Thymus (tissue), 11 donors: ENCODE results near the gene SERGEF. TPM values are rescaled to one million over a fixed set of nuclear protein-coding genes. Genes with fewer than 3 reads are reported as not detected.

Experiments
- DNase-seq, 9 donors: peaks; one replicate each; pipeline ENCODE4 v3.0.0-alpha.2; 2013; ENCODE audit warnings: low spot score in 9 of 9, low read depth in 6 of 9, missing footprints in 1 of 9
- H3K27ac ChIP-seq, 2 donors: one replicate each; pipeline ENCODE4 v1.5.1; 2013; ENCODE audit warnings: control low read depth in 1 of 2, low read depth in 1 of 2, low read length in 1 of 2, mild to moderate bottlenecking in 1 of 2, moderate library complexity in 1 of 2
- H3K27me3 ChIP-seq, 2 donors: one replicate each; pipeline ENCODE4 v1.5.1; 2013; ENCODE audit warnings: low read length in 1 of 2; ENCODE audit not compliant: control insufficient read depth in 2 of 2, insufficient read depth in 1 of 2
- H3K36me3 ChIP-seq, 2 donors: one replicate each; pipeline ENCODE4 v1.5.1; 2013; ENCODE audit warnings: low read length in 1 of 2, mild to moderate bottlenecking in 1 of 2, moderate library complexity in 1 of 2; ENCODE audit not compliant: control insufficient read depth in 2 of 2, insufficient read depth in 2 of 2
- H3K4me1 ChIP-seq, 2 donors: one replicate each; pipeline ENCODE4 v1.5.1; 2013; ENCODE audit warnings: low read length in 2 of 2; ENCODE audit not compliant: control insufficient read depth in 2 of 2, insufficient read depth in 2 of 2
- H3K4me3 ChIP-seq, 2 donors: one replicate each; pipeline ENCODE4 v1.5.1; 2013; ENCODE audit warnings: low read length in 2 of 2, control low read depth in 1 of 2, mild to moderate bottlenecking in 1 of 2
- H3K9me3 ChIP-seq, 2 donors: one replicate each; pipeline ENCODE4 v1.5.1; 2013; ENCODE audit warnings: low read length in 1 of 2, mild to moderate bottlenecking in 1 of 2; ENCODE audit not compliant: control insufficient read depth in 2 of 2, insufficient read depth in 1 of 2
- WGBS: extraction: QIAGEN DNeasy Blood & Tissue Kit; methylation state at CpG from one replicate; pipeline ENCODE4 v1.1.7; 2013; 5-methylcytosine and 5-hydroxymethylcytosine counted together
- polyA plus RNA-seq: library from polyadenylated mRNA; stranded (reverse); fragments of 200-250 nt; gene quantifications from one replicate; pipeline ENCODE4 v1.2.3, GENCODE V29; 2013
- total RNA-seq: library from RNA; stranded (reverse); fragments of 120-200 nt; gene quantifications from one replicate; pipeline ENCODE4 v1.2.4, GENCODE V29; 2013
- donor health status: healthy.

Gene SERGEF
- total and polyA plus RNA-seq, 2 donors = 52.8 to 84.2 TPM

- Histone ChIP-seq H3K27me3 (no peaks in the 10 kb centered on the region), H3K4me1 (no peaks in the 10 kb centered on the region), H3K27ac (peak overlapping the region in 1 of 2 donors; percentile 8), H3K36me3 (no peaks in the 10 kb centered on the region), H3K9me3 (no peaks in the 10 kb centered on the region), H3K4me3 (no peak overlapping the region)
- WGBS = 100% methylated on average over 1 of the region's 1 CpG
- no peak for DNase-seq
Observed at GRCh38 chr11:17814546-17814945, 198.3 kb downstream of the SERGEF start.

- Histone ChIP-seq H3K9me3 (no peaks in the 10 kb centered on the region), H3K36me3 (no peaks in the 10 kb centered on the region), H3K27ac (no peak overlapping the region), H3K4me1 (no peaks in the 10 kb centered on the region), H3K27me3 (no peaks in the 10 kb centered on the region), H3K4me3 (no peak overlapping the region)
- 94% methylated on average over 2 of the region's 2 CpGs for WGBS
- DNase-seq = no peak
Observed at GRCh38 chr11:17813391-17814059, 199.3 kb downstream of the SERGEF start.

GRCh38 chr11:17812865-17813187, 200.0 kb downstream of the SERGEF start:
- Histone ChIP-seq H3K4me1 (no peaks in the 10 kb centered on the region), H3K9me3 (no peaks in the 10 kb centered on the region), H3K27me3 (no peaks in the 10 kb centered on the region), H3K27ac (no peak overlapping the region), H3K4me3 (no peak overlapping the region), H3K36me3 (no peaks in the 10 kb centered on the region)
- DNase-seq = no peak
- 96% methylated on average over 4 of the region's 4 CpGs for WGBS

DNA sequence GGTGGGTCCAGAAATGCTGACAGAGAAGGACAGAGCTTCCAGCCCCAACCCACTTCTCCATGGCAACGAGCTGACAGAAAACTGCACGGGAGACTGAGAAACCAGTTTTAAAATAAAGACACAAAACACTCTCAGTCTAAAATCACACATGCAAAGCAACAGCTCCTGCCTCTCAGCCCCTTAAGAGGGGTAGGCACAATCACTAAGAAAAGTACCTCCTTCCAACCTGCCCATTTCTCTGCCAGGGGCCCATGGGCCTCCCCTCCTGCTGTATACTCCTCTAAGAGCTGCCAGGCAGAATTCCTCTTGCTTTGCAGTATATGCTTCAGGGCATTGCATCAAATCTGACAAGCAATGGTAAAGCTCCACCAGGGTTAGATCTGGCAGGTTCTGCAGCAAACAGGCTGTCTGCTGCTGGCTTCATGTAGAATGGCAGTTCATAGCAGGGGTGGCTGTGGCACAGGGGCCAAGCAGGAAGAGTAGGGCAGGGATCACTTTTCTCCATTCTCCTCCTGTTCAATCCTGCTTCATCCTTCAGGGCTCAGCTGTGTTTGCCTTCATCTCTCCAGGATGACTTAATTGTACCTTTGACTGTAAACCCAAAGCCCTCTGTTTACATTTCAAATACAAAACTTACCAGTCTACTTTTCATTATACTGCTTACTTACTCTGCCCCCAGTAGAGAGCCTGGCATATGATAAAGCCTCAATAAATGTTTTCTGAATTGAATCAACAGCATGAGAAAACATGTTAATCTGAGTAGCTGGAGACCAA, 200.6 kb downstream of the SERGEF start:
- no peak overlapping the region for H3K27ac ChIP-seq
- no peaks in the 10 kb centered on the region for H3K9me3 ChIP-seq
- H3K36me3 ChIP-seq = no peaks in the 10 kb centered on the region
- no peak for DNase-seq
- H3K4me1 ChIP-seq = no peaks in the 10 kb centered on the region
- H3K4me3 ChIP-seq = no peak overlapping the region
- WGBS = 79% methylated on average over 2 of the region's 2 CpGs
- no peaks in the 10 kb centered on the region for H3K27me3 ChIP-seq

GRCh38 chr11:17811352-17811751, 201.5 kb downstream of the SERGEF start:
- Histone ChIP-seq H3K4me3 (no peak overlapping the region), H3K36me3 (no peaks in the 10 kb centered on the region), H3K27me3 (no peaks in the 10 kb centered on the region), H3K9me3 (no peaks in the 10 kb centered on the region), H3K4me1 (no peaks in the 10 kb centered on the region), H3K27ac (no peak overlapping the region)
- WGBS = 96% methylated on average over 7 of the region's 7 CpGs
- no peak for DNase-seq

DNA sequence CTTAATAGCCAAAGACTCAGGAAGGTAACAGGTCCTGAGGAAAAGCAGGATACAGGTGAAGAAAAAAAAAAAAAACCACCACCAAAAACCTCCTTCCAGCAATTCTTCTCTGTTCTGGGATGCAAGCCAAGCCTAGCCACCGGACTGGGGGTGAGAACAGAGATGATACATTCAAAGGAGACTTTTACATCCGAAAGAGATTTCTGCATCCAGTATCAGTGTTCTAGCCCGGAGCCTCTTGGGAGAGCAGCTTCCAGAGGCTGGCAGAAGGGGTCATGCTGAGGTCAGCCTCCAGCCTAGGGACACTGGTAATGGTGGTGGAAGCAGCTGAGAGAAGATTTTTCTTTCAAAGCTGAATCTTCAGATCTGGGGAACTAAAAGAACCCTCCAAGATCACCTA, 202.1 kb downstream of the SERGEF start:
- no peaks in the 10 kb centered on the region for H3K27me3 ChIP-seq
- 77% methylated on average over 3 of the region's 3 CpGs for WGBS
- H3K9me3 ChIP-seq = no peaks in the 10 kb centered on the region
- no peaks in the 10 kb centered on the region for H3K4me1 ChIP-seq
- DNase-seq = no peak
- H3K27ac ChIP-seq = no peak overlapping the region
- H3K36me3 ChIP-seq = no peaks in the 10 kb centered on the region
- no peak overlapping the region for H3K4me3 ChIP-seq

DNA sequence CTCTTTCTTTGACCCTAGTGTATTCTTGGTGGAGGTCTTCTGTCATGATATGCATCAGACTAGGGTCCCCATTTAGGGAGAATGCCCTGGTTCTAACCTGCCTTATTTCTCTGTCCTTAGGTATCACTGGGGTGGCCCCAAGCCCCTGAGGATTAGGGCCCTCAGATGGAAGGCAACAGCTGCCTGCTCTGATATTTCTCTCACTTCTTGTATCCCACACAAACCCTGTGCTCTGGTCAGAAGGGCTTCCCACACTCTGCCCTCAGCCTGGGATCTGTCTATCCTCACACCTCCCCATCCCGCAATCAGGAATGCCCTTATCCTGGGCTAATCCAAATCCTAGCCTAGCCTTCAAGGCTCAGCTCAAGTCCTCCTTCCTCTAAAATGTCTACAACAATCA, 202.8 kb downstream of the SERGEF start:
- WGBS = 98% methylated on average over 1 of the region's 1 CpG
- no peaks in the 10 kb centered on the region for H3K36me3 ChIP-seq
- H3K27me3 ChIP-seq = no peaks in the 10 kb centered on the region
- H3K9me3 ChIP-seq = no peaks in the 10 kb centered on the region
- no peaks in the 10 kb centered on the region for H3K4me1 ChIP-seq
- no peak overlapping the region for H3K27ac ChIP-seq
- no peak overlapping the region for H3K4me3 ChIP-seq
- no peak for DNase-seq

DNA sequence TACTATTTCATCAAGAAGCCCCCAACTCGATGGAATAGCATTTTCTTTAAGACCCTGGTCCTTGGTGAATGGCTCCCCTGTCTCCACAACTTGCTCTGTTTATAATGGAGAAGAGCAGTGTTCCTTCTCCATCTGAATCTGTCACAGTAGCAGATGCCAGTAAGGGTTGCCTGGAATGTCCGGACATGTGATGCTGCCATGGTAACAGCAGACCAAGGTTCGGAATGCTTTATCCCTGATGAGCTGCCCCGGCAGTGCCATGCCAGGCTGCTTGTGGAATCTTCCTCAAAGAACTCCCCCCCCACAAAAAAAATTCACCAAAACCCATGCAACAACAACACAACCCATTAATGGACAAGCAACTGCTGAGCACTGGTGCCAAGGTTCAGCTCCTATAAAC, 205.8 kb downstream of the SERGEF start:
- H3K9me3 ChIP-seq = no peaks in the 10 kb centered on the region
- H3K27ac ChIP-seq = no peak overlapping the region
- no peaks in the 10 kb centered on the region for H3K36me3 ChIP-seq
- no peaks in the 10 kb centered on the region for H3K27me3 ChIP-seq
- H3K4me3 ChIP-seq = no peak overlapping the region
- no peaks in the 10 kb centered on the region for H3K4me1 ChIP-seq
- no peak for DNase-seq
- 96% methylated on average over 4 of the region's 4 CpGs for WGBS

DNA sequence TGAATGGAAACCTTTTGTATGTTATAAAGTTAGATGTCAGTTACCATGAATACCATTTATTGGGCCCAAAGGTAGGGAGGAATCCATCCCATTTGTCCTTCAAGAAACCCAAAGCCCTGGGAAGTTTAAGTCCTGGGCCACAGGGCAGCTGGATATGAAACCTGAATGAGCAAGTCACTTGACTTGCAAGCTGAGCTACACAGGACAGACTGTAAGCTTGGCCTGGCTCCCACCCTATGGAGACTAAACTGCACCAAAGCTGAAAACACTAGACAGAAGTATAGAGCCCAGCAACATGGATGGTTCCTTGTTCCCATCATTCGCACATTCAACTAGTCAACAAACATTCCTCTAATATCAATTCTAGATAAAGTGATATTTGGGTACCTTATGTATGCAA, 207.0 kb downstream of the SERGEF start:
- Histone ChIP-seq H3K4me1 (no peaks in the 10 kb centered on the region), H3K27me3 (no peaks in the 10 kb centered on the region), H3K4me3 (no peak overlapping the region), H3K27ac (no peak overlapping the region), H3K36me3 (no peaks in the 10 kb centered on the region), H3K9me3 (no peaks in the 10 kb centered on the region)
- WGBS = 96% methylated on average over 1 of the region's 1 CpG
- no peak for DNase-seq
